Heart left ventricle (tissue), 16 donors: ENCODE measurements around the gene SCAMP5. TPM values are rescaled to one million over a fixed set of nuclear protein-coding genes. Genes with fewer than 3 reads are reported as not detected.

Source experiments
- ATAC-seq, 4 donors: fragments of 200-7000 bp; cut with Tn5 transposase; one replicate each; pipeline ENCODE4 v1.9.1; 2020 to 2022; ENCODE audit warnings: moderate library complexity in 4 of 4, mild to moderate bottlenecking in 3 of 4, moderate number of reproducible peaks in 1 of 4
- DNase-seq, 5 donors: peaks; one replicate each; pipeline ENCODE4 v3.0.0-alpha.2; 2020
- H3K27ac ChIP-seq, 12 donors: fragments of 200-600 bp; sonication (generic) in 4 of 12; one replicate each; pipeline versions ENCODE4 v1.5.0 to v1.8.0; 2016 to 2022; ENCODE audit warnings: mild to moderate bottlenecking in 2 of 12
- H3K27me3 ChIP-seq, 9 donors: fragments of 200-600 bp; sonication (generic) in 2 of 9; one replicate each; pipeline versions ENCODE4 v1.5.1 to v1.8.0; 2016 to 2022; ENCODE audit warnings: mild to moderate bottlenecking in 3 of 9
- H3K36me3 ChIP-seq, 9 donors: fragments of 200-600 bp; sonication (generic) in 2 of 9; one replicate each; pipeline versions ENCODE4 v1.5.0 to v1.8.0; 2018 to 2022; ENCODE audit warnings: mild to moderate bottlenecking in 2 of 9
- H3K4me1 ChIP-seq, 12 donors: fragments of 200-600 bp; sonication (generic) in 4 of 12; one replicate each; pipeline versions ENCODE4 v1.5.0 to v1.8.0; 2016 to 2022; ENCODE audit warnings: mild to moderate bottlenecking in 3 of 12
- H3K4me3 ChIP-seq, 12 donors: fragments of 200-600 bp; sonication (generic) in 4 of 12; one replicate each; pipeline versions ENCODE4 v1.5.0 to v1.8.0; 2017 to 2022; ENCODE audit warnings: mild to moderate bottlenecking in 9 of 12, moderate library complexity in 4 of 12
- H3K9me3 ChIP-seq, 12 donors: fragments of 200-600 bp; sonication (generic) in 4 of 12; one replicate each; pipeline versions ENCODE4 v1.5.0 to v1.8.0; 2016 to 2022; ENCODE audit warnings: mild to moderate bottlenecking in 1 of 12
- CTCF ChIP-seq, 12 donors: fragments of 200-600 bp; sonication (generic) in 4 of 12; IDR thresholded peaks; one replicate each; pipeline versions ENCODE4 v1.5.0 to v1.8.0; 2018 to 2022; ENCODE audit warnings: antibody characterized with exemption in 12 of 12, mild to moderate bottlenecking in 5 of 12
- POLR2A ChIP-seq, 2 donors: fragments of 450-650 bp; IDR thresholded peaks; one replicate each; pipeline ENCODE4 v1.6.1; 2017; ENCODE audit warnings: antibody characterized with exemption in 2 of 2, mild to moderate bottlenecking in 2 of 2, moderate library complexity in 2 of 2
- WGBS, 4 donors: extraction: QIAGEN DNeasy Blood & Tissue Kit in 2 of 4; methylation state at CpG; one replicate each; pipeline versions ENCODE4 v1.1.5 to v1.1.7; 2013 to 2018; 5-methylcytosine and 5-hydroxymethylcytosine counted together
- intact Hi-C, 10 donors: fragments of 100-400 bp; cut with DNase I; formaldehyde crosslinking; loops; one replicate each; pipeline versions ENCODE4 v1.11.1 to v1.14.2; 2022
- long read RNA-seq, 3 donors: library from polyadenylated mRNA; unstranded; transcript quantifications; one replicate each; pipeline ENCODE4 v2.0.0, GENCODE V29; 2020 to 2021
- polyA plus RNA-seq, 2 donors: library from polyadenylated mRNA; stranded (reverse); fragments of 200-250 nt; gene quantifications; one replicate each; pipeline ENCODE4 v1.2.3, GENCODE V29; 2013
- total RNA-seq, 9 donors: library from RNA; depleted of rRNA in 2 of 9; stranded (reverse); fragments of >200 nt in 2 of 9; fragmentation: NEBNext Ultra II Directional in 3 of 9; extraction: Animal tissue kit (Norgen Biotek cat#: 25700) in 3 of 9; gene quantifications; one replicate each; pipeline versions ENCODE4 v1.1.0 to v1.2.4, GENCODE V29; 2016 to 2023
- donor health status: ischemic (EF 13 %, LVEDD 7.1; RV severe dilation, severe dysfunction).
- donor health status: healthy with polysubstance abuse.
- donor health status: DM: no; HTN: yes; CAD: no.
- donor health status: DM: no; HTN: no; CAD: no.
- donor health status: ischemic (EF 25% LVEDD 6.9; RV normal size, moderate dysfunction).
- donor health status: ischemic (EF 25% LVEDD 5.7; RV mildly dilated, moderate dysfunction).
- donor health status: healthy.
- donor health status: DM: yes; HTN: yes; CAD: no.
- donor health status: ischemic (EF 35%, LVEDD 5.7; RV mildly dilated, moderate dysfunction).
- donor health status: nonischemic (EF 11% LVEDD 7.7; RV severe dilation, severe dysfunction).
- donor health status: DM: yes; HTN: yes; CAD: no.
- donor health status: PGD.
- donor health status: ischemic (EF 29% LVEDD 5.4; RV normal size, mild dysfunction).
- donor health status: nonischemic (EF 23%, LVEDD 6.1; RV moderate dilation, normal function).

The SCAMP5 gene
- total RNA-seq (1 to 10 TPM; 1.7 to 7.1 (median 4.2) TPM), polyA plus RNA-seq (1 to 10 TPM in 1 of 2 donors, under 1 TPM in 1; 0.91 to 7.4 TPM)
- long read RNA-seq, donor 1, partial matches to known transcripts = 0 of 2 reads
- long read RNA-seq, donor 1, other reads (novel, unspliced or antisense) = 2 of 2 reads
- long read RNA-seq, donor 2, partial matches to known transcripts = 0 of 1 reads
- long read RNA-seq, donor 2, other reads (novel, unspliced or antisense) = 1 of 1 reads
- long read RNA-seq, donor 3 = 0 reads

- intact Hi-C loops = no loop called here
- no peak for TF ChIP-seq POLR2A (IDR thresholded peaks at IDR 0.05)
- no peak for TF ChIP-seq CTCF (IDR thresholded peaks at IDR 0.05)
- no peaks in the 10 kb centered on the region for H3K9me3 ChIP-seq
- H3K27me3 ChIP-seq = peaks cover 0 to 18% (median 3%) of the 10 kb centered on the region in 9 donors
- peak; percentile 92 to 95 (median 94) for DNase-seq
- no peaks in the 10 kb centered on the region for H3K36me3 ChIP-seq
- 1 to 4% (median 2%) methylated on average over 12 to 58 of the region's 58 CpGs for WGBS, 4 donors
- H3K27ac ChIP-seq = peak within 1 kb of the TSS in 1 of 12 donors; percentile 50
- peak within 1 kb of the TSS; percentile 47 to 87 (median 72) for H3K4me3 ChIP-seq
- ATAC-seq = peak; percentile 91 to 95 (median 93)
- H3K4me1 ChIP-seq = peaks cover 0 to 13% (median 8%) of the 10 kb centered on the region in 12 donors
These were observed at the start of gene SCAMP5 for GRCh38 chr15:74995182-74995778. Gene SCAMP5 (plus strand): TSS chr15:74995563. CDS start chr15:75011840, 16,277 bp downstream.

GRCh38 chr15:74950078-74950908, 45.1 kb upstream of the SCAMP5 start:
- peaks cover 0 to 19% (median 8%) of the 10 kb centered on the region in 12 donors for H3K4me1 ChIP-seq
- peak in 4 of 5 donors; percentile 55 to 70 (median 56) for DNase-seq
- no peak overlapping the region for H3K27ac ChIP-seq
- ATAC-seq = peak in 3 of 4 donors; percentile 68 to 83 (median 77)
- no peaks in the 10 kb centered on the region for H3K27me3 ChIP-seq
- no peaks in the 10 kb centered on the region for H3K9me3 ChIP-seq
- WGBS, 4 donors = 48 to 49% (median 49%) methylated on average over 7 of the region's 7 CpGs
- intact Hi-C loops = loop anchor here (1.0 to 10.0 kb wide), 8 partner anchors 108 to 318 kb away; partner anchors contain the start of genes C15orf39 (in 3 of the 10) and ULK3 (in 1 of the 10)
- no peak overlapping the region for H3K4me3 ChIP-seq
- no peaks in the 10 kb centered on the region for H3K36me3 ChIP-seq
- TF ChIP-seq CTCF (IDR thresholded peaks at IDR 0.05) (peak; percentile 92 to 98 (median 95)), POLR2A (IDR thresholded peaks at IDR 0.05) (no peak)

GRCh38 chr15:74951006-74951405, 44.4 kb upstream of the SCAMP5 start:
- WGBS, 4 donors = 64 to 75% (median 70%) methylated on average over 3 of the region's 3 CpGs

More at GRCh38 chr15:74951006-74951405, 44.4 kb upstream of the SCAMP5 start:
- Histone ChIP-seq H3K27ac (no peak overlapping the region), H3K4me1 (peaks cover 0 to 26% (median 15%) of the 10 kb centered on the region in 12 donors), H3K4me3 (no peak overlapping the region), H3K36me3 (no peaks in the 10 kb centered on the region), H3K27me3 (no peaks in the 10 kb centered on the region), H3K9me3 (no peaks in the 10 kb centered on the region)
- TF ChIP-seq POLR2A (IDR thresholded peaks at IDR 0.05) = no peak
- no peak for TF ChIP-seq CTCF (IDR thresholded peaks at IDR 0.05)
- intact Hi-C loops = loop anchor here in 9 of 10 donors (2.0 to 10.0 kb wide), 7 partner anchors 109 to 319 kb away; partner anchors contain the start of genes C15orf39 (in 3 of the 9) and ULK3 (in 1 of the 9)
- no peak for DNase-seq
- no peak for ATAC-seq
